CD4-positive, alpha-beta T cell treated with Interleukin-21 for 1 hour (primary cell): ENCODE results near the gene RAPGEF5.

Experiments used
- DNase-seq: peaks from one replicate; pipeline ENCODE4 v3.0.0-alpha.2; 2020

The RAPGEF5 gene

GRCh38 chr7:22300839-22301238, 56.1 kb downstream of the RAPGEF5 start:
- no peak for DNase-seq

- no peak for DNase-seq
Measured at GRCh38 chr7:22296916-22297315, 60.0 kb downstream of the RAPGEF5 start.

GRCh38 chr7:22296265-22296566, 60.7 kb downstream of the RAPGEF5 start:
- no peak for DNase-seq

- DNase-seq, result no peak
Measured at GRCh38 chr7:22295402-22296264, 61.3 kb downstream of the RAPGEF5 start.

GRCh38 chr7:22292531-22292930, 64.4 kb downstream of the RAPGEF5 start:
- DNase-seq, result no peak

- DNase-seq, result no peak
Measured at GRCh38 chr7:22291977-22292376, 65.0 kb downstream of the RAPGEF5 start.

GRCh38 chr7:22288202-22288601, 68.8 kb downstream of the RAPGEF5 start:
- no peak for DNase-seq

- no peak for DNase-seq
Measured at GRCh38 chr7:22287412-22287811, 69.5 kb downstream of the RAPGEF5 start.

GRCh38 chr7:22286436-22286835, 70.5 kb downstream of the RAPGEF5 start:
- DNase-seq, result no peak

GRCh38 chr7:22281481-22281880, 75.5 kb downstream of the RAPGEF5 start:
- DNase-seq, result no peak

- DNase-seq, result no peak
Measured at GRCh38 chr7:22280031-22280430, 76.9 kb downstream of the RAPGEF5 start.

GRCh38 chr7:22278660-22279059, 78.3 kb downstream of the RAPGEF5 start:
- DNase-seq, result no peak

- DNase-seq, result no peak
Measured at GRCh38 chr7:22277375-22277774, 79.6 kb downstream of the RAPGEF5 start.

- DNase-seq, result no peak
Measured at GRCh38 chr7:22275661-22276060, 81.3 kb downstream of the RAPGEF5 start.

GRCh38 chr7:22271311-22271710, 85.6 kb downstream of the RAPGEF5 start:
- DNase-seq, result no peak

- DNase-seq, result no peak
Measured at GRCh38 chr7:22270371-22270770, 86.6 kb downstream of the RAPGEF5 start.

- no peak for DNase-seq
Measured at GRCh38 chr7:22269963-22270362, 87.0 kb downstream of the RAPGEF5 start.

- no peak for DNase-seq
Measured at GRCh38 chr7:22268884-22269421, 88.0 kb downstream of the RAPGEF5 start.

- no peak for DNase-seq
Measured at GRCh38 chr7:22267930-22268615, 88.9 kb downstream of the RAPGEF5 start.

GRCh38 chr7:22262538-22262937, 94.4 kb downstream of the RAPGEF5 start:
- no peak for DNase-seq

- DNase-seq, result no peak
Measured at GRCh38 chr7:22256541-22257096, 100.3 kb downstream of the RAPGEF5 start.

- DNase-seq, result no peak
Measured at GRCh38 chr7:22255834-22256233, 101.1 kb downstream of the RAPGEF5 start.

- DNase-seq, result no peak
Measured at GRCh38 chr7:22255342-22255741, 101.6 kb downstream of the RAPGEF5 start.
